B cell (primary cell): Measurements from ENCODE around the gene PPP1R14C.

Experiments used
- EZH2 ChIP-seq: IDR thresholded peaks from 2 replicates; pipeline ENCODE4 v1.6.1; 2012; ENCODE audit warnings: borderline replicate concordance, low read depth, mild to moderate bottlenecking, moderate library complexity, low read length; ENCODE audit not compliant: insufficient read depth, poor library complexity, severe bottlenecking
- TF ChIP-seq, protein P1 (sequence below): fragments of 200-600 bp; IDR thresholded peaks from one replicate; pipeline ENCODE4 v1.8.0; 2022; ENCODE audit warnings: antibody characterized with exemption, mild to moderate bottlenecking

DNA sequence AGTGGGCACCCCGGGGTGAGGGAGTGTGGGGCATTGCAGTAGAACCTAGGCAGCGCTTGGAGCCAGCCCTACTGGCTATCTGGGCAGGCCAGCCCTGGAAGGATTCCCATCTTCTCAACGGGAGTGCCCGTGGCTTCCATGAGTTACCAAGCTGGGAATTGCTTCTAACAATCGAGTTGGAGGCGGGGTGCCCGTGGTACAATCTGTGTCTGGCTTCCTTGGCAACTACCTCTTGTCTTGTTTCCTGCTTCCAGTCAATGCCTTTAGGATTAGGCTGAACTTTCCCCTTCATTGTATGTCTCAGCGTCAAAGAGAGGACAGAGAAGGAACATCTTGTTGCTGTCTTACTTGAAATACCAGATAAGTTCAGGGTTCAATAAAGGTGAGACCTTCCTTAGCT is 33.3 kb downstream of the PPP1R14C start:
- TF ChIP-seq, protein P1, sequence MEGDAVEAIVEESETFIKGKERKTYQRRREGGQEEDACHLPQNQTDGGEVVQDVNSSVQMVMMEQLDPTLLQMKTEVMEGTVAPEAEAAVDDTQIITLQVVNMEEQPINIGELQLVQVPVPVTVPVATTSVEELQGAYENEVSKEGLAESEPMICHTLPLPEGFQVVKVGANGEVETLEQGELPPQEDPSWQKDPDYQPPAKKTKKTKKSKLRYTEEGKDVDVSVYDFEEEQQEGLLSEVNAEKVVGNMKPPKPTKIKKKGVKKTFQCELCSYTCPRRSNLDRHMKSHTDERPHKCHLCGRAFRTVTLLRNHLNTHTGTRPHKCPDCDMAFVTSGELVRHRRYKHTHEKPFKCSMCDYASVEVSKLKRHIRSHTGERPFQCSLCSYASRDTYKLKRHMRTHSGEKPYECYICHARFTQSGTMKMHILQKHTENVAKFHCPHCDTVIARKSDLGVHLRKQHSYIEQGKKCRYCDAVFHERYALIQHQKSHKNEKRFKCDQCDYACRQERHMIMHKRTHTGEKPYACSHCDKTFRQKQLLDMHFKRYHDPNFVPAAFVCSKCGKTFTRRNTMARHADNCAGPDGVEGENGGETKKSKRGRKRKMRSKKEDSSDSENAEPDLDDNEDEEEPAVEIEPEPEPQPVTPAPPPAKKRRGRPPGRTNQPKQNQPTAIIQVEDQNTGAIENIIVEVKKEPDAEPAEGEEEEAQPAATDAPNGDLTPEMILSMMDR, result no peak
- no peak for TF ChIP-seq EZH2
